ENCODE results near the gene OR2AG1. TPM values are rescaled to one million over a fixed set of nuclear protein-coding genes. Genes with fewer than 3 reads are reported as not detected.

OR2AG1 gene
- total RNA-seq, 1 donor from 2014 or later: not detected

DNA sequence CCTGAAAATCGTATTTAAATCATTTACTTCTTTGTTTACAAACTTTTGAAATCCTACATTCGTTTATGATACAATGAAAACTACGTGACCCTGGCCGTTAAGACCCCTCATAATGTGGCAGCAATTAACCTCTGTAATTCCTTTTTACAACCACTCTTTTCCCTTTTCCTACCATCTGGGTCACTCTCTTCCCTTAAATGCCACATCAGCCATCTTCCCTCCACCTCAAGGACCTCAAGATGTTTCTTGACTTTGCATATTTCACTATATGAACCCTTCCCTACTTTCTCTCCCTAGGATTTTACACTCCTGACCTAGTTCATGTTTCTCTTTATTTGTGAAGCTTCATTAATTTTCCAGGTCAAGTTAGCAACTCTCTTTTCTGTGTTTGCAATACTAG, 37.8 kb upstream of the OR2AG1 start:
- TF ChIP-seq, protein P1, sequence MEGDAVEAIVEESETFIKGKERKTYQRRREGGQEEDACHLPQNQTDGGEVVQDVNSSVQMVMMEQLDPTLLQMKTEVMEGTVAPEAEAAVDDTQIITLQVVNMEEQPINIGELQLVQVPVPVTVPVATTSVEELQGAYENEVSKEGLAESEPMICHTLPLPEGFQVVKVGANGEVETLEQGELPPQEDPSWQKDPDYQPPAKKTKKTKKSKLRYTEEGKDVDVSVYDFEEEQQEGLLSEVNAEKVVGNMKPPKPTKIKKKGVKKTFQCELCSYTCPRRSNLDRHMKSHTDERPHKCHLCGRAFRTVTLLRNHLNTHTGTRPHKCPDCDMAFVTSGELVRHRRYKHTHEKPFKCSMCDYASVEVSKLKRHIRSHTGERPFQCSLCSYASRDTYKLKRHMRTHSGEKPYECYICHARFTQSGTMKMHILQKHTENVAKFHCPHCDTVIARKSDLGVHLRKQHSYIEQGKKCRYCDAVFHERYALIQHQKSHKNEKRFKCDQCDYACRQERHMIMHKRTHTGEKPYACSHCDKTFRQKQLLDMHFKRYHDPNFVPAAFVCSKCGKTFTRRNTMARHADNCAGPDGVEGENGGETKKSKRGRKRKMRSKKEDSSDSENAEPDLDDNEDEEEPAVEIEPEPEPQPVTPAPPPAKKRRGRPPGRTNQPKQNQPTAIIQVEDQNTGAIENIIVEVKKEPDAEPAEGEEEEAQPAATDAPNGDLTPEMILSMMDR (IDR thresholded peaks at IDR 0.05): no peak
- intact Hi-C loops (cut with micrococcal nuclease): loop anchor here (10.0 kb wide), 3 partner anchors 180 to 770 kb away; partner anchors contain the start of genes CNGA4, FHIP1B, OR2D3 and PPFIBP2
- Mint-ChIP-seq H3K4me1 (peaks cover 11% of the 10 kb centered on the region), H3K9me3 (no peaks in the 10 kb centered on the region), H3K4me3 (no peak overlapping the region), H3K36me3 (ENCODE audit: low read depth) (peaks cover 22% of the 10 kb centered on the region), H3K27me3 (no peaks in the 10 kb centered on the region), H3K27ac (no peak overlapping the region)
- ATAC-seq (ENCODE audit: low read depth) (no peak), DNase-seq (no peak)
- CTCF ChIA-PET: interaction anchor here (0.9 to 15.0 kb wide), 4 partner anchors 7 to 920 kb away, joined by 3 to 391 read pairs (median 28); no protein-coding TSS in a partner anchor
- POLR2A ChIA-PET: interaction anchor here (1.2 to 3.0 kb wide), 10 partner anchors 8 to 355 kb away, joined by 3 to 26 read pairs (median 8); partner anchors contain the start of genes ARFIP2, OR2AG2, SMPD1 and TAF10

DNA sequence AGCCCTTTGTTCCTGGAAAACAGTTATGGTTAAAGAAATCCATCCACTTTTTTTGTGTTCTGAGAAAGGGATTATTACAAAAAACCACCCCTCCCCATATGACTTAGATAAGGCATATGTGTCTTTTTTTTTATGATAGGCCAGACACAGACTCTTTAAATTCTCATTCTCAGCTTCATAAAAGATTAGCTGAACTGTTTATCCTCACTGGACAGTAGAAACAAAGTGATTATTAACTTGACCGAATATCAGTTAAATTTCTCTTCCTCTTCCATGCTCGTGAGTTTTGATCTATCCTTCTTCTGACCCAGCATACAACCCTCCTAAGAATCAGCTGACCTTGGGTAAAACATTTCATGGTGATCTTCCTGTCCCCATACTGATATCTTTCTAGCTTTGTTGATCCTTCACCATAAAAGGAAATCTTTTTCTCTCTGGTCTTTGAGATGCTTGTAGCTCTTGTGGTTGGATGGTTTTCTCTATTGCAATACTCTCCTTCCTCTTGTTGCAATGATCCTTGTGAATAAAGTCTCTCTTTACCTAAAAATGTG, 37.3 kb upstream of the OR2AG1 start:
- no peaks in the 10 kb centered on the region for H3K27me3 Mint-ChIP-seq
- intact Hi-C loops (cut with micrococcal nuclease): loop anchor here (1.0 to 10.0 kb wide), 9 partner anchors 7 to 769 kb away; partner anchors contain the start of genes ARFIP2, CNGA4, FHIP1B and MRPL17
- H3K4me1 Mint-ChIP-seq: peaks cover 6% of the 10 kb centered on the region
- TF ChIP-seq, protein P1 (IDR thresholded peaks at IDR 0.05): no peak
- ATAC-seq (ENCODE audit: low read depth): peak; percentile 42
- peaks cover 17% of the 10 kb centered on the region for H3K36me3 Mint-ChIP-seq (ENCODE audit: low read depth)
- POLR2A ChIA-PET: interaction anchor here (0.7 to 3.0 kb wide), 13 partner anchors 9 to 355 kb away, joined by 3 to 26 read pairs (median 5); partner anchors contain the start of genes ARFIP2, MRPL17, OR2AG2 and SMPD1
- no peak overlapping the region for H3K4me3 Mint-ChIP-seq
- CTCF ChIA-PET: interaction anchor here (0.9 to 15.0 kb wide), 7 partner anchors 8 to 920 kb away, joined by 3 to 391 read pairs (median 3); partner anchors contain the start of gene MRPL17
- no peak overlapping the region for H3K27ac Mint-ChIP-seq
- H3K9me3 Mint-ChIP-seq: no peaks in the 10 kb centered on the region
- no peak for DNase-seq

DNA sequence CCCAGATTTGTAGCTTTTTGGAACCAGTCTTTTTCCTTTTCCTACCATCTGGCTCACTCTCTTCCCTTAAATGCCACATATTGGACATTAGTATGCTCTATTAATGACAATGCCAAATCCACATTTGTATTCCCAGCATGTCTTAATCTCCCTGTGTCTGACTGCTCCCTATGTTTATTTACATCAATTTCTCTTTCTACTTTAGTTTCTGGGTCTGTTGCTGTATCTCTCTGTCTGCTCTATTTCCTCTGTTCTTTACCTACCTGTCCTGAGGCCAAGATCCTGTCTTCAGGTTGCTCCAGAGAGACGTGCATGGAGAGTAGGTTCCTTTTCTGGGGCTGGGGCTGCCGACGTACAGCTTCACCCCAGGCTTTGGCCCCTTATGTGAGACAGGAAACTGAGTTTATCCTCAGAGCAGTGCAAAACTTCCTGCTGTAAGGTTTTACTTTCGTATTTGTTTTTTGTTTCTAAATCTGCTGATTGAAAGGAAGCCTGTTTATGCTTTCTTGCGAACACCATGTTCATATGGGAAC, 36.7 kb upstream of the OR2AG1 start:
- ATAC-seq (ENCODE audit: low read depth): peak; percentile 80
- Mint-ChIP-seq H3K4me3 (no peak overlapping the region), H3K36me3 (ENCODE audit: low read depth) (peaks cover 14% of the 10 kb centered on the region), H3K9me3 (no peaks in the 10 kb centered on the region), H3K4me1 (peaks cover 2% of the 10 kb centered on the region), H3K27ac (no peak overlapping the region), H3K27me3 (no peaks in the 10 kb centered on the region)
- TF ChIP-seq, protein P1 (IDR thresholded peaks at IDR 0.05): no peak
- DNase-seq: peak; percentile 24
- intact Hi-C loops (cut with micrococcal nuclease): loop anchor here (1.0 to 10.0 kb wide), 9 partner anchors 8 to 769 kb away; partner anchors contain the start of genes ARFIP2, CNGA4, FHIP1B and MRPL17
- POLR2A ChIA-PET: interaction anchor here (0.7 to 3.0 kb wide), 13 partner anchors 9 to 356 kb away, joined by 3 to 26 read pairs (median 5); partner anchors contain the start of genes ARFIP2, MRPL17, OR2AG2 and SMPD1
- CTCF ChIA-PET: interaction anchor here (0.9 to 15.0 kb wide), 8 partner anchors 9 to 919 kb away, joined by 3 to 391 read pairs (median 3); partner anchors contain the start of gene MRPL17

DNA sequence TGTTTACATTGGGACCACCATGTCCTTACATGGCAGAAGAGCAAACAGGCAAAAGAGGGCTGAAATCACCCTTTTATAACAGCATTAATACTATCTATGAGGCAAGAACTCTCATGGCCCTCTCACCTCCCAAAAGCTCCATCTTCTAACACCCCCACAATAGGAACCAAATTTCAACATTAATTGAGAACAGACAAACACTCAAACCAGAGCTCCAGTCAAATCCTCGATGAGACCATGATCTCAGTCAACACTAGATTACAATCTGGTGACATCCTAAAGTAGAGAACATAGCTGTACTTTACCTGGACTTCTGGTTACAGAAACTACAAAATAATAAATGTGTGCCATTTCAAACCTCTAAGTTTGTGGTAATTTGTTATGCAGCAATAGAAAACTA, 36.2 kb upstream of the OR2AG1 start:
- no peak for ATAC-seq (ENCODE audit: low read depth)
- no peaks in the 10 kb centered on the region for H3K9me3 Mint-ChIP-seq

More for the DNA sequence above, 36.2 kb upstream of the OR2AG1 start:
- H3K4me3 Mint-ChIP-seq: no peak overlapping the region
- no peak for DNase-seq
- TF ChIP-seq, protein P1 (IDR thresholded peaks at IDR 0.05): no peak
- peaks cover 2% of the 10 kb centered on the region for H3K4me1 Mint-ChIP-seq
- POLR2A ChIA-PET: interaction anchor here (0.5 to 3.0 kb wide), 9 partner anchors 9 to 265 kb away, joined by 3 to 26 read pairs (median 11); partner anchors contain the start of genes ARFIP2, MRPL17, OR2AG2 and TAF10
- no peaks in the 10 kb centered on the region for H3K27me3 Mint-ChIP-seq
- CTCF ChIA-PET: interaction anchor here (0.8 to 15.0 kb wide), 6 partner anchors 9 to 220 kb away, joined by 3 to 391 read pairs (median 4); partner anchors contain the start of gene MRPL17
- no peak overlapping the region for H3K27ac Mint-ChIP-seq
- intact Hi-C loops (cut with micrococcal nuclease): loop anchor here (1.0 to 10.0 kb wide), 9 partner anchors 8 to 768 kb away; partner anchors contain the start of genes ARFIP2, CNGA4, FHIP1B and MRPL17
- H3K36me3 Mint-ChIP-seq (ENCODE audit: low read depth): peaks cover 13% of the 10 kb centered on the region
